HG03064 (cell line): ENCODE measurements around the gene VPS33B.

ENCODE experiments used
- ATAC-seq: cut with Tn5 transposase; IDR thresholded peaks from one replicate; pipeline ENCODE4 v1.9.1; 2021; ENCODE audit warnings: low read depth; ENCODE audit not compliant: unreplicated experiment

The VPS33B gene

GRCh38 chr15:90953947-90954711 lies 68.3 kb downstream of the VPS33B start:
- ATAC-seq, result no peak

- no peak for ATAC-seq
These were observed 69.3 kb downstream of the VPS33B start for GRCh38 chr15:90952901-90953677.

- no peak for ATAC-seq
These were observed 71.7 kb downstream of the VPS33B start for GRCh38 chr15:90950676-90951075.

DNA sequence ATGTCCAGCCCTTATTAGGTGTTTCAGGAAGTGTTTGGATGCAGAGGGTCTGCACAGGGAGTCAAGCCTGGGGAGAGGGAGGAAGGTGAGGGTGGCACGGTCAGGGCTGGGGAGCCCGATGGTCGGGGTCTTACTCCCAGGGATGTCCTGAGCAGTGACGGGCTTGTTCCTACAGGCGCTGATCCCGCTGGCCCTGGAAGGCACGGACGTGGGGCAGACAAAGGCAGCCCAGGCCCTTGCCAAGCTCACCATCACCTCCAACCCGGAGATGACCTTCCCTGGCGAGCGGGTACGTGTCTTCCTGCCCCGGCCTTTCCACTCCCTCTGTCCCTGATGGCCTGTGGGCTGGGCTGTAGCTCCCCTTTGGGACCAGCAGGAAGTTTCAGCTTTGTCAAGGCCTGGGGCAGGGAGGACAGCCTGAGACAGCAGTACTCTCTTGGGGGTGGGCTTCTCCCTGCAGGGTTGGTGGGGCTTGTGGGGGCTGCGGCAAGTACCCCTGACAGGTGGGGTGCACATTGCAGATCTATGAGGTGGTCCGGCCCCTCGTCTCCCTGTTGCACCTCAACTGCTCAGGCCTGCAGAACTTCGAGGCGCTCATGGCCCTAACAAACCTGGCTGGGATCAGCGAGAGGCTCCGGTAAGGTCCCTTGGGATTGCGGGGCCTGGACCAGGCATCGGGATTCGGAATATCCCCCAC lies 72.3 kb downstream of the VPS33B start:
- no peak for ATAC-seq
